ENCODE data around the gene CALHM5. TPM values are rescaled to one million over a fixed set of nuclear protein-coding genes. Genes with fewer than 3 reads are reported as not detected.

Gene CALHM5
- total and polyA plus RNA-seq, 9 of the 15 experiments (the other 6 are each of a cell fraction or from before 2014, with no cell fraction given) = under 0.01 to 0.05 (median 0.02) TPM; not detected in 2

- TF ChIP-seq, protein P1, sequence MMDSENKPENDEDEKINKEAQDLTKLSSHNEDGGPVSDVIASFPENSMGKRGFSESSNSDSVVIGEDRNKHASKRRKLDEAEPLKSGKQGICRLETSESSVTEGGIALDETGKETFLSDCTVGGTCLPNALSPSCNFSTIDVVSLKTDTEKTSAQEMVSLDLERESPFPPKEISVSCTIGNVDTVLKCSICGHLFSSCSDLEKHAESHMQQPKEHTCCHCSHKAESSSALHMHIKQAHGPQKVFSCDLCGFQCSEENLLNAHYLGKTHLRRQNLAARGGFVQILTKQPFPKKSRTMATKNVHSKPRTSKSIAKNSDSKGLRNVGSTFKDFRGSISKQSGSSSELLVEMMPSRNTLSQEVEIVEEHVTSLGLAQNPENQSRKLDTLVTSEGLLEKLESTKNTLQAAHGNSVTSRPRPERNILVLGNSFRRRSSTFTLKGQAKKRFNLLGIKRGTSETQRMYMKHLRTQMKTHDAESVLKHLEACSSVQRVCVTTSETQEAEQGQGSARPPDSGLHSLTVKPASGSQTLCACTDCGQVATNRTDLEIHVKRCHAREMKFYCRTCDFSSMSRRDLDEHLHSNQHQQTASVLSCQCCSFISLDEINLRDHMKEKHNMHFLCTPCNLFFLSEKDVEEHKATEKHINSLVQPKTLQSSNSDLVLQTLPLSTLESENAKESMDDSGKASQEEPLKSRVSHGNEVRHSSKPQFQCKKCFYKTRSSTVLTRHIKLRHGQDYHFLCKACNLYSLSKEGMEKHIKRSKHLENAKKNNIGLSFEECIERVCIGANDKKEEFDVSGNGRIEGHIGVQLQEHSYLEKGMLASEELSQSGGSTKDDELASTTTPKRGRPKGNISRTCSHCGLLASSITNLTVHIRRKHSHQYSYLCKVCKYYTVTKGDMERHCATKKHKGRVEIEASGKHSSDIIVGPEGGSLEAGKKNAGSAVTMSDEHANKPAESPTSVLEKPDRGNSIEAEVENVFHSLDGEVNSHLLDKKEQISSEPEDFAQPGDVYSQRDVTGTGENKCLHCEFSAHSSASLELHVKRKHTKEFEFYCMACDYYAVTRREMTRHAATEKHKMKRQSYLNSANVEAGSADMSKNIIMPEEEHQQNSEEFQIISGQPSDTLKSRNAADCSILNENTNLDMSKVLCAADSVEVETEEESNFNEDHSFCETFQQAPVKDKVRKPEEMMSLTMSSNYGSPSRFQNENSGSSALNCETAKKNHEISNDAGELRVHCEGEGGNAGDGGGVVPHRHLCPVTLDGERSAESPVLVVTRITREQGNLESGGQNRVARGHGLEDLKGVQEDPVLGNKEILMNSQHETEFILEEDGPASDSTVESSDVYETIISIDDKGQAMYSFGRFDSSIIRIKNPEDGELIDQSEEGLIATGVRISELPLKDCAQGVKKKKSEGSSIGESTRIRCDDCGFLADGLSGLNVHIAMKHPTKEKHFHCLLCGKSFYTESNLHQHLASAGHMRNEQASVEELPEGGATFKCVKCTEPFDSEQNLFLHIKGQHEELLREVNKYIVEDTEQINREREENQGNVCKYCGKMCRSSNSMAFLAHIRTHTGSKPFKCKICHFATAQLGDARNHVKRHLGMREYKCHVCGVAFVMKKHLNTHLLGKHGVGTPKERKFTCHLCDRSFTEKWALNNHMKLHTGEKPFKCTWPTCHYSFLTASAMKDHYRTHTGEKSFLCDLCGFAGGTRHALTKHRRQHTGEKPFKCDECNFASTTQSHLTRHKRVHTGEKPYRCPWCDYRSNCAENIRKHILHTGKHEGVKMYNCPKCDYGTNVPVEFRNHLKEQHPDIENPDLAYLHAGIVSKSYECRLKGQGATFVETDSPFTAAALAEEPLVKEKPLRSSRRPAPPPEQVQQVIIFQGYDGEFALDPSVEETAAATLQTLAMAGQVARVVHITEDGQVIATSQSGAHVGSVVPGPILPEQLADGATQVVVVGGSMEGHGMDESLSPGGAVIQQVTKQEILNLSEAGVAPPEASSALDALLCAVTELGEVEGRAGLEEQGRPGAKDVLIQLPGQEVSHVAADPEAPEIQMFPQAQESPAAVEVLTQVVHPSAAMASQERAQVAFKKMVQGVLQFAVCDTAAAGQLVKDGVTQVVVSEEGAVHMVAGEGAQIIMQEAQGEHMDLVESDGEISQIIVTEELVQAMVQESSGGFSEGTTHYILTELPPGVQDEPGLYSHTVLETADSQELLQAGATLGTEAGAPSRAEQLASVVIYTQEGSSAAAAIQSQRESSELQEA (IDR thresholded peaks at IDR 0.05; ENCODE audit: low read depth) = no peak
- TF ChIP-seq ZNF165 (CRISPR knock-in tag; IDR thresholded peaks at IDR 0.05; ENCODE audit: borderline replicate concordance) = no peak
- no peak for TF ChIP-seq MAFG (tag; conservative IDR thresholded peaks at IDR 0.05)
- no peak for TF ChIP-seq ZC3H8 (IDR thresholded peaks at IDR 0.05)
- no peak for TF ChIP-seq ZNF23 (CRISPR knock-in tag; IDR thresholded peaks at IDR 0.05)
- TF ChIP-seq EHMT2 (IDR thresholded peaks at IDR 0.05) = no peak
- no peak for TF ChIP-seq C11orf30 (IDR thresholded peaks at IDR 0.05; ENCODE audit: low read depth)
- TF ChIP-seq SP2 (IDR thresholded peaks at IDR 0.05; ENCODE audit: extremely low read depth, low read depth, low read length, poor library complexity, severe bottlenecking) = no peak
- TF ChIP-seq ZNF354B (CRISPR knock-in tag; IDR thresholded peaks at IDR 0.05) = no peak
- TF ChIP-seq PHF21A (IDR thresholded peaks at IDR 0.05; ENCODE audit: borderline replicate concordance, low read depth) = no peak
These were observed 19.0 kb downstream of the CALHM5 start (continued) for GRCh38 chr6:116530436-116530835.
